ENCODE measurements around the gene SND1. TPM values are rescaled to one million over a fixed set of nuclear protein-coding genes. Genes with fewer than 3 reads are reported as not detected.

The SND1 gene
- total RNA-seq, 2 donors from 2014 or later: 91.0 to 111 TPM

- no peaks in the 10 kb centered on the region for H3K36me3 ChIP-seq
- no peaks in the 10 kb centered on the region for H3K9me3 ChIP-seq
- DNase-seq (ENCODE audit: low spot score): no peak
- H3K4me1 ChIP-seq (ENCODE audit: control insufficient read depth in 1 of 2, low read depth in 2 of 2): peaks cover 10 to 31% of the 10 kb centered on the region in 2 donors
- no peak overlapping the region for H3K27ac ChIP-seq
- no peaks in the 10 kb centered on the region for H3K27me3 ChIP-seq (replicated peaks; ENCODE audit: insufficient read depth)
- no peak overlapping the region for H3K4me3 ChIP-seq
- no peak for ATAC-seq (ENCODE audit: insufficient number of reproducible peaks, low FRiP score, low read depth)
- TF ChIP-seq CTCF (IDR thresholded peaks at IDR 0.05): no peak
Observed at GRCh38 chr7:127878791-127879190, 226.8 kb downstream of the SND1 start.

- no peaks in the 10 kb centered on the region for H3K36me3 ChIP-seq
- no peak overlapping the region for H3K4me3 ChIP-seq
- H3K4me1 ChIP-seq (ENCODE audit: control insufficient read depth in 1 of 2, low read depth in 2 of 2): peaks cover 17 to 37% of the 10 kb centered on the region in 2 donors
- no peaks in the 10 kb centered on the region for H3K9me3 ChIP-seq
- ATAC-seq (ENCODE audit: insufficient number of reproducible peaks, low FRiP score, low read depth) (no peak), DNase-seq (ENCODE audit: low spot score) (no peak)
- no peak overlapping the region for H3K27ac ChIP-seq
- no peak for TF ChIP-seq CTCF (IDR thresholded peaks at IDR 0.05)
- H3K27me3 ChIP-seq (replicated peaks; ENCODE audit: insufficient read depth): no peaks in the 10 kb centered on the region
Observed at GRCh38 chr7:127879436-127879835, 227.4 kb downstream of the SND1 start.

GRCh38 chr7:127879942-127880341 is 227.9 kb downstream of the SND1 start:
- TF ChIP-seq CTCF (IDR thresholded peaks at IDR 0.05): no peak
- ATAC-seq (ENCODE audit: insufficient number of reproducible peaks, low FRiP score, low read depth) (no peak), DNase-seq (ENCODE audit: low spot score) (no peak)
- Histone ChIP-seq H3K36me3 (no peaks in the 10 kb centered on the region), H3K4me1 (ENCODE audit: control insufficient read depth in 1 of 2, low read depth in 2 of 2) (peaks cover 17 to 41% of the 10 kb centered on the region in 2 donors), H3K4me3 (no peak overlapping the region), H3K9me3 (no peaks in the 10 kb centered on the region), H3K27me3 (replicated peaks; ENCODE audit: insufficient read depth) (no peaks in the 10 kb centered on the region), H3K27ac (no peak overlapping the region)

- Histone ChIP-seq H3K27ac (no peak overlapping the region), H3K4me1 (ENCODE audit: control insufficient read depth in 1 of 2, low read depth in 2 of 2) (peaks cover 17 to 41% of the 10 kb centered on the region in 2 donors), H3K9me3 (no peaks in the 10 kb centered on the region), H3K36me3 (no peaks in the 10 kb centered on the region), H3K27me3 (replicated peaks; ENCODE audit: insufficient read depth) (no peaks in the 10 kb centered on the region), H3K4me3 (no peak overlapping the region)
- DNase-seq (ENCODE audit: low spot score): no peak
- no peak for ATAC-seq (ENCODE audit: insufficient number of reproducible peaks, low FRiP score, low read depth)
- no peak for TF ChIP-seq CTCF (IDR thresholded peaks at IDR 0.05)
Observed at GRCh38 chr7:127880454-127880853, 228.5 kb downstream of the SND1 start.

- no peaks in the 10 kb centered on the region for H3K36me3 ChIP-seq
- no peak overlapping the region for H3K27ac ChIP-seq
- H3K9me3 ChIP-seq: no peaks in the 10 kb centered on the region
- no peak for DNase-seq (ENCODE audit: low spot score)
- peaks cover 25 to 50% of the 10 kb centered on the region in 2 donors for H3K4me1 ChIP-seq (ENCODE audit: control insufficient read depth in 1 of 2, low read depth in 2 of 2)
- no peak for ATAC-seq (ENCODE audit: insufficient number of reproducible peaks, low FRiP score, low read depth)
- TF ChIP-seq CTCF (IDR thresholded peaks at IDR 0.05): no peak
- H3K4me3 ChIP-seq: no peak overlapping the region
- H3K27me3 ChIP-seq (replicated peaks; ENCODE audit: insufficient read depth): no peaks in the 10 kb centered on the region
Observed at GRCh38 chr7:127881564-127881963, 229.6 kb downstream of the SND1 start.
